Nephron progenitor cell (in vitro differentiated cells): ENCODE results near the gene PCDHA13.
A peak's percentile ranks its signal among the peaks of the same experiment; 100 is the strongest.
"Not testable (repeated sequence)": the region's sequence is repeated elsewhere in the genome, so short reads cannot be mapped to it uniquely, and the experiment has no call there.

ENCODE experiments used
- DNase-seq: peaks from one replicate; pipeline ENCODE4 v3.0.0; 2021
- H3K27ac Mint-ChIP-seq: 2 replicates; pipeline ENCODE4 v1.8.0; 2021; ENCODE audit warnings: mild to moderate bottlenecking, moderate library complexity, mixed read lengths
- H3K27me3 Mint-ChIP-seq: 2 replicates; pipeline ENCODE4 v1.8.0; 2021; ENCODE audit warnings: mild to moderate bottlenecking, low read depth, mixed read lengths; ENCODE audit not compliant: poor library complexity
- H3K36me3 Mint-ChIP-seq: 2 replicates; pipeline ENCODE4 v1.8.0; 2021; ENCODE audit warnings: low read depth, mixed read lengths
- H3K4me1 Mint-ChIP-seq: 2 replicates; pipeline ENCODE4 v1.8.0; 2021; ENCODE audit warnings: mixed read lengths
- H3K4me3 Mint-ChIP-seq: 2 replicates; pipeline ENCODE4 v1.8.0; 2021; ENCODE audit warnings: mild to moderate bottlenecking, moderate library complexity, mixed read lengths
- H3K9me3 Mint-ChIP-seq: 2 replicates; pipeline ENCODE4 v1.8.0; 2021; ENCODE audit warnings: mild to moderate bottlenecking, moderate library complexity, mixed read lengths
- CTCF ChIP-seq: fragments of 200-600 bp; sonication (generic); IDR thresholded peaks from 2 replicates; pipeline ENCODE4 v1.5.0; 2021; ENCODE audit warnings: antibody characterized with exemption

Gene PCDHA13

DNA sequence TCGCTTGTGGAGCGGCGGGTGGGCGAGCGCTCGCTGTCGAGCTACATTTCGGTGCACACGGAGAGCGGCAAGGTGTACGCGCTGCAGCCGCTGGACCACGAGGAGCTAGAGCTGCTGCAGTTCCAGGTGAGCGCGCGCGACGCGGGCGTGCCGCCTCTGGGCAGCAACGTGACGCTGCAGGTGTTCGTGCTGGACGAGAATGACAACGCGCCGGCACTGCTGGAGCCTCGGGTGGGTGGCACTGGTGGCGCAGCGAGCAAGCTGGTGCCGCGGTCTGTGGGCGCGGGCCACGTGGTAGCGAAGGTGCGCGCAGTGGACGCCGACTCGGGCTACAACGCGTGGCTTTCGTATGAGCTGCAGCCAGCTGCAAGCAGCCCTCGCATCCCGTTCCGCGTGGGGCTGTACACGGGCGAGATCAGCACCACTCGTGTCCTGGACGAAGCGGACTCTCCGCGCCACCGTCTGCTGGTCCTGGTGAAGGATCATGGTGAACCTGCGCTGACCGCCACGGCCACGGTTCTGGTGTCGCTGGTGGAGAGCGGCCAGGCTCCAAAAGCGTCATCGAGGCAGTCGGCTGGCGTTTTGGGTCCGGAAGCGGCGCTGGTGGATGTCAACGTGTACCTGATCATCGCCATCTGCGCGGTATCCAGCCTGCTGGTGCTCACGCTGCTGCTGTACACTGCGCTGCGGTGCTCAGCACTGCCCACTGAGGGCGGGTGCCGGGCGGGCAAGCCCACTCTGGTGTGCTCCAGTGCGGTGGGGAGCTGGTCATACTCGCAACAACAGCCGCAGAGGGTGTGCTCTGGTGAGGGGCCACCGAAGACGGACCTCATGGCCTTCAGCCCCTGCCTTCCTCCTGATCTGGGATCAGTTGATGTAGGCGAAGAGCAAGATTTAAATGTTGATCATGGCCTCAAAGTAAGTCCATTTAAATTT is 38.9 kb upstream of the PCDHA13 start:
- Mint-ChIP-seq H3K36me3 (peaks cover 79% of the 10 kb centered on the region), H3K27me3 (no peaks in the 10 kb centered on the region), H3K9me3 (peaks cover 87% of the 10 kb centered on the region), H3K4me1 (no peaks in the 10 kb centered on the region), H3K4me3 (no peak overlapping the region), H3K27ac (no peak overlapping the region)
- no peak for TF ChIP-seq CTCF
- DNase-seq = no peak

- not testable (repeated sequence) for H3K27ac Mint-ChIP-seq, H3K4me1 Mint-ChIP-seq, H3K27me3 Mint-ChIP-seq, DNase-seq, H3K4me3 Mint-ChIP-seq
- Mint-ChIP-seq H3K9me3 (peaks cover 78% of the 10 kb centered on the region), H3K36me3 (peaks cover 77% of the 10 kb centered on the region)
These were observed 33.5 kb upstream of the PCDHA13 start, which contains the start of gene PCDHA9 for GRCh38 chr5:140848139-140849102. TSS of gene PCDHA9 (plus strand) at chr5:140848382. CDS start at chr5:140848496, 114 bp downstream.

- DNase-seq, H3K27ac Mint-ChIP-seq, H3K4me3 Mint-ChIP-seq, H3K4me1 Mint-ChIP-seq, H3K27me3 Mint-ChIP-seq: not testable (repeated sequence)
- Mint-ChIP-seq H3K9me3 (peaks cover 69% of the 10 kb centered on the region), H3K36me3 (peaks cover 66% of the 10 kb centered on the region)
These were observed 31.9 kb upstream of the PCDHA13 start for GRCh38 chr5:140849831-140850634.

- H3K36me3 Mint-ChIP-seq = peaks cover 78% of the 10 kb centered on the region
- no peak within 1 kb of the TSS for H3K27ac Mint-ChIP-seq
- H3K27me3 Mint-ChIP-seq = peaks cover 3% of the 10 kb centered on the region
- H3K9me3 Mint-ChIP-seq = peaks cover 80% of the 10 kb centered on the region
- DNase-seq = no peak
- TF ChIP-seq CTCF = peak; percentile 23
- peak within 1 kb of the TSS; percentile 84 for H3K4me3 Mint-ChIP-seq
- H3K4me1 Mint-ChIP-seq = no peaks in the 10 kb centered on the region
These were observed 25.9 kb upstream of the PCDHA13 start, which contains the start of gene PCDHA10 for GRCh38 chr5:140855772-140856674. TSS of gene PCDHA10 (plus strand) at chr5:140855897. CDS start at chr5:140856049, 152 bp downstream.

- H3K27me3 Mint-ChIP-seq = peaks cover 3% of the 10 kb centered on the region
- peaks cover 85% of the 10 kb centered on the region for H3K9me3 Mint-ChIP-seq
- peaks cover 82% of the 10 kb centered on the region for H3K36me3 Mint-ChIP-seq
- TF ChIP-seq CTCF = no peak
- DNase-seq = no peak
- no peak overlapping the region for H3K27ac Mint-ChIP-seq
- H3K4me3 Mint-ChIP-seq = no peak overlapping the region
- no peaks in the 10 kb centered on the region for H3K4me1 Mint-ChIP-seq
These were observed 24.5 kb upstream of the PCDHA13 start for GRCh38 chr5:140857177-140857986.
